HG03558 (cell line): Measurements from ENCODE around the gene TXLNA.

Experiments used
- ATAC-seq: cut with Tn5 transposase; IDR thresholded peaks from one replicate; pipeline ENCODE4 v1.9.1; 2021; ENCODE audit warnings: moderate number of reproducible peaks; ENCODE audit not compliant: unreplicated experiment; ENCODE audit errors: extremely low read depth

TXLNA gene

GRCh38 chr1:32242341-32242851 is 62.9 kb downstream of the TXLNA start:
- ATAC-seq: no peak

DNA sequence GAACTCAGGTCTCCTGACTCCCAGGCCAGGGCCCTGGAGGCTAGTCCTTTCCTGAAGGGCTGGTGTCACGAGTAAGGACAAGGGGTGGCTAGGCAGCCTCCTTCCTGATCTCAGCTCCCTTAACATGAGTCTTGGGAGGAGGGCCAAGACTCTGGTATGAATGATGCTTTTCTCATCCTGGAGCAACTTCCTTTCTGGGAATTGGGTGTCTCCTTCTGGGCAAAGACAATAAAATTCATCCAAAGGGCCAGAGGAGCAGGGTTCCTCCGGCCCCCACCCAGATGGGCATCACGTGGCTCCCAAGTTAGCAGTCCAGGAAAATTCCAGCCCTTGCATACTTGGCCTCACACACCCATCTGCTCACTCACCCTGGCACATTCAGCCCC is 67.4 kb downstream of the TXLNA start, which contains the start of gene FAM167B:
Gene FAM167B (plus strand): TSS at position 335 of the 386 bp plus-strand sequence. CDS start 200 bp downstream, outside the sequence.
- no peak for ATAC-seq

DNA sequence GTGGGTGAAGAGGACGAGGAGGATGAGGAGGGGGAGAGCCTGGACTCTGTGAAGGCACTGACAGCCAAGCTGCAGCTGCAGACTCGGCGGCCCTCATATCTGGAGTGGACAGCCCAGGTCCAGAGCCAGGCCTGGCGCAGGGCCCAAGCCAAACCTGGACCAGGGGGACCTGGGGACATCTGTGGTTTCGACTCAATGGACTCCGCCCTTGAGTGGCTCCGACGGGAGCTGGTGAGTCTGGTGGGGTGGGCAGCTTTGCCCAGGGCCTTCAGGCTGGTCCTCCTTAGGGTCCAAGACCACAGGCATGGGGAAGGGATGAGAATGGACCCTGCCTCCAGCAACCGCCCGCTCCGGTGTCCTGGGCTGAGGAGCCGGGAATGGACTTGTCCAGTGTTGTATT is 68.0 kb downstream of the TXLNA start:
- ATAC-seq: no peak
